ENCODE measurements around the gene MSI2. TPM values are rescaled to one million over a fixed set of nuclear protein-coding genes. Genes with fewer than 3 reads are reported as not detected.
A peak's percentile ranks its signal among the peaks of the same experiment; 100 is the strongest.

The MSI2 gene
- total RNA-seq, 1 experiment from 2014 or later: 47.9 TPM

- no peak for DNase-seq (ENCODE audit: low spot score)
These were observed 378.6 kb downstream of the MSI2 start for GRCh38 chr17:57634713-57635465.

- no peak for DNase-seq (ENCODE audit: low spot score)
These were observed 380.0 kb downstream of the MSI2 start for GRCh38 chr17:57636274-57636673.

GRCh38 chr17:57636985-57637665 lies 380.8 kb downstream of the MSI2 start:
- DNase-seq (ENCODE audit: low spot score): no peak

- no peak for DNase-seq (ENCODE audit: low spot score)
These were observed 381.3 kb downstream of the MSI2 start for GRCh38 chr17:57637666-57638010.

GRCh38 chr17:57638284-57638683 lies 382.0 kb downstream of the MSI2 start:
- DNase-seq (ENCODE audit: low spot score): no peak

GRCh38 chr17:57639381-57639780 lies 383.1 kb downstream of the MSI2 start:
- DNase-seq (ENCODE audit: low spot score): no peak

GRCh38 chr17:57640079-57640478 lies 383.8 kb downstream of the MSI2 start:
- no peak for DNase-seq (ENCODE audit: low spot score)

GRCh38 chr17:57641761-57642160 lies 385.4 kb downstream of the MSI2 start:
- no peak for DNase-seq (ENCODE audit: low spot score)

- DNase-seq (ENCODE audit: low spot score): no peak
These were observed 386.7 kb downstream of the MSI2 start for GRCh38 chr17:57643062-57643461.

GRCh38 chr17:57644326-57644725 lies 388.0 kb downstream of the MSI2 start:
- DNase-seq (ENCODE audit: low spot score): no peak

- no peak for DNase-seq (ENCODE audit: low spot score)
These were observed 389.8 kb downstream of the MSI2 start for GRCh38 chr17:57645950-57646665.

GRCh38 chr17:57648720-57649119 lies 392.4 kb downstream of the MSI2 start:
- no peak for DNase-seq (ENCODE audit: low spot score)

GRCh38 chr17:57649191-57649590 lies 392.9 kb downstream of the MSI2 start:
- DNase-seq (ENCODE audit: low spot score): no peak

GRCh38 chr17:57649731-57650484 lies 393.6 kb downstream of the MSI2 start:
- peak; percentile 80 for DNase-seq (ENCODE audit: low spot score)

GRCh38 chr17:57650548-57650947 lies 394.2 kb downstream of the MSI2 start:
- DNase-seq (ENCODE audit: low spot score): no peak

GRCh38 chr17:57651451-57651850 lies 395.1 kb downstream of the MSI2 start:
- DNase-seq (ENCODE audit: low spot score): no peak

GRCh38 chr17:57651996-57652395 lies 395.7 kb downstream of the MSI2 start:
- no peak for DNase-seq (ENCODE audit: low spot score)

GRCh38 chr17:57652811-57653210 lies 396.5 kb downstream of the MSI2 start:
- DNase-seq (ENCODE audit: low spot score): no peak

GRCh38 chr17:57653279-57653678 lies 397.0 kb downstream of the MSI2 start:
- no peak for DNase-seq (ENCODE audit: low spot score)

GRCh38 chr17:57654040-57654775 lies 397.9 kb downstream of the MSI2 start:
- DNase-seq (ENCODE audit: low spot score): no peak

- no peak for DNase-seq (ENCODE audit: low spot score)
These were observed 399.2 kb downstream of the MSI2 start for GRCh38 chr17:57655553-57655952.
